Measurements from ENCODE around the gene FASTKD3. TPM values are rescaled to one million over a fixed set of nuclear protein-coding genes. Genes with fewer than 3 reads are reported as not detected.

FASTKD3 gene
- total and polyA plus RNA-seq, 9 donors: 4.9 to 11.6 (median 7.2) TPM

DNA sequence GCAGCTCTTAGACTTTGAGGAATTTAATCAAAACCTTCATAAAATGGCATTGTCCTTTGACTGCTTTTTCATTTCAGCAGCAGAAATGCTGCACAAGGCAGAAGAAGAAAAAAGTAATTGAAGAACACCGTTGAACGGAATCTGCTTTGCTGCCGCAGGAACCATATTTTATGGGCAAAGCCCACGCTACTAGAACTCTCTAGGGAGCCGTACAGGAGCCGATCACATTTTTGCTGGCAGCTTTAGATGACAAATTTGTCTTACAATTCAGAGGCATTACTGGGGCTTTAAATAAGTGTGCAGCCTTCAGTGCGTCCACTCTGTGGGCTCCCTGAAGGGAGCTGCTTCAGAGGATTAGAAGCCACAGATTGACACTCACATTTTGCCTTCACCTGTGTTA lies 23.3 kb downstream of the FASTKD3 start:
- intact Hi-C loops (cut with DNase I): no loop called here
- Histone ChIP-seq H3K27ac (no peak overlapping the region), H3K9me3 (no peaks in the 10 kb centered on the region), H3K27me3 (no peaks in the 10 kb centered on the region), H3K4me1 (ENCODE audit: insufficient read depth) (no peaks in the 10 kb centered on the region), H3K36me3 (no peaks in the 10 kb centered on the region), H3K4me3 (no peak overlapping the region)
- TF ChIP-seq POLR2A (IDR thresholded peaks at IDR 0.05) (no peak), EP300 (IDR thresholded peaks at IDR 0.05) (no peak)
- TF ChIP-seq, protein P1, sequence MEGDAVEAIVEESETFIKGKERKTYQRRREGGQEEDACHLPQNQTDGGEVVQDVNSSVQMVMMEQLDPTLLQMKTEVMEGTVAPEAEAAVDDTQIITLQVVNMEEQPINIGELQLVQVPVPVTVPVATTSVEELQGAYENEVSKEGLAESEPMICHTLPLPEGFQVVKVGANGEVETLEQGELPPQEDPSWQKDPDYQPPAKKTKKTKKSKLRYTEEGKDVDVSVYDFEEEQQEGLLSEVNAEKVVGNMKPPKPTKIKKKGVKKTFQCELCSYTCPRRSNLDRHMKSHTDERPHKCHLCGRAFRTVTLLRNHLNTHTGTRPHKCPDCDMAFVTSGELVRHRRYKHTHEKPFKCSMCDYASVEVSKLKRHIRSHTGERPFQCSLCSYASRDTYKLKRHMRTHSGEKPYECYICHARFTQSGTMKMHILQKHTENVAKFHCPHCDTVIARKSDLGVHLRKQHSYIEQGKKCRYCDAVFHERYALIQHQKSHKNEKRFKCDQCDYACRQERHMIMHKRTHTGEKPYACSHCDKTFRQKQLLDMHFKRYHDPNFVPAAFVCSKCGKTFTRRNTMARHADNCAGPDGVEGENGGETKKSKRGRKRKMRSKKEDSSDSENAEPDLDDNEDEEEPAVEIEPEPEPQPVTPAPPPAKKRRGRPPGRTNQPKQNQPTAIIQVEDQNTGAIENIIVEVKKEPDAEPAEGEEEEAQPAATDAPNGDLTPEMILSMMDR (IDR thresholded peaks at IDR 0.05): no peak
- 47 to 52% (median 51%) methylated on average over 7 of the region's 7 CpGs for WGBS, 3 donors
- no peak for DNase-seq

DNA sequence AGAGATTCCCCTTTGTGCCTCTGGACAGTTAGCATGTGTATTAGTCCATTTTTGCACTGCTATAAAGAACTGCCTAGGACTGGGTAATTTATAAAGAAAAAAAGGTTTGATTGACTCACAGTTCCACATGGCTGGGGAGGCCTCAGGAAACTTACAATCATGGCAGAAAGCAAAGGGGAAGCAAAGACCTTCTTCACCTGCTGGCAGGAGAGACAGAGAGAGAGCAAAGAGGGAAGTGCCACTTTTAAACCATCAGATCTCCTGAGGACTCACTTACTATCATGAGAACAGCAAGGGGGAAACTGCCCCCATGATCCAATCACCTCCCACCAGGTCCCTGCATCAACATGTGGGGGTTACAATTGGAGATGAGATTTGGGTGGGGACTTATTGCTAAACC lies 23.9 kb downstream of the FASTKD3 start:
- Histone ChIP-seq H3K36me3 (no peaks in the 10 kb centered on the region), H3K27me3 (no peaks in the 10 kb centered on the region), H3K27ac (no peak overlapping the region), H3K4me1 (ENCODE audit: insufficient read depth) (no peaks in the 10 kb centered on the region), H3K4me3 (no peak overlapping the region), H3K9me3 (no peaks in the 10 kb centered on the region)
- TF ChIP-seq EP300 (IDR thresholded peaks at IDR 0.05) (no peak), POLR2A (IDR thresholded peaks at IDR 0.05) (no peak)
- TF ChIP-seq, protein P1 (IDR thresholded peaks at IDR 0.05): no peak
- no peak for DNase-seq
- intact Hi-C loops (cut with DNase I): no loop called here

DNA sequence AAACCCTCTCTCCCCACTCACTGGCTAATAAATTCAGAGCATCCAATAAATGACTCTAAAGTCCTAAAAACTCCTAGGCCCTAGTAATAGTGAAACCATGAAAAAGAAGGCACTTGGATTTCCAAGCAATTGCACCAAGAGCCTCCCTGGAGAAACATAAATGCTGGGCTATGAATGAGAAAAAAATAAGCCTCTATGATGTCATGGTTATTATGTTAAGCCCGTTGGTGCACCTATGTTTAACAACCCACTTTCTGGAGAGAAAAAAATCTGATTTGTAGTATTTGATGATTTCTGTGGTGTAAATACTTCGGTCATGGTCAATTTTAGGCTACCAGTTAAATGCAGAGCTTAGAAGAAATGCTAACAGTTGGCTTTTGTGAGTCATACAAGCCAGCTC lies 26.3 kb downstream of the FASTKD3 start:
- intact Hi-C loops (cut with DNase I): no loop called here

DNA sequence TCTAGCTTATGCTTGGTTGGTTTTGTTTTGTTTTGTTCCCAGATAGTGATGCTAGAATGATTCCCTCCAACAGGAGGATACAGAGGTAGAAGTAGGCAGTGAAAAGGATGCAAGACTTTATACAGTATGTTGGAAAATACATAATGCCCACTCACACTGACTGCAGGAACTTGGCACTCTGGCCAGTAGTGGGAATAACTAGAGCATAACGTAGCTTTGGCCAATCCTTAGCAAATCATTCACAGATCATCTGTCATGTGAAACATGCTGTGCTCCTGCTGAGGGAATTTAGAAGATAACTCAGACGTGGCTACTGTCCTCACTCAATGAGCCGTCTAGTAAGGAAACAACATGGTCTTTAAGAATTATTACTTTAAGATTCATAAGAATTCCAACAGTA lies 31.4 kb downstream of the FASTKD3 start:
- WGBS, 3 donors: 51 to 60% (median 52%) methylated on average over 3 of the region's 3 CpGs
- H3K27ac ChIP-seq: no peak overlapping the region
- no peak overlapping the region for H3K4me3 ChIP-seq
- DNase-seq: no peak
- no peaks in the 10 kb centered on the region for H3K4me1 ChIP-seq (ENCODE audit: insufficient read depth)
- intact Hi-C loops (cut with DNase I): no loop called here
- H3K36me3 ChIP-seq: no peaks in the 10 kb centered on the region
- H3K9me3 ChIP-seq: no peaks in the 10 kb centered on the region
- TF ChIP-seq, protein P1 (IDR thresholded peaks at IDR 0.05): no peak
- TF ChIP-seq POLR2A (IDR thresholded peaks at IDR 0.05) (no peak), EP300 (IDR thresholded peaks at IDR 0.05) (no peak)
- no peaks in the 10 kb centered on the region for H3K27me3 ChIP-seq

More for the DNA sequence above, 26.3 kb downstream of the FASTKD3 start:
- Histone ChIP-seq H3K27me3 (no peaks in the 10 kb centered on the region), H3K27ac (no peak overlapping the region), H3K36me3 (no peaks in the 10 kb centered on the region), H3K9me3 (no peaks in the 10 kb centered on the region), H3K4me1 (ENCODE audit: insufficient read depth) (no peaks in the 10 kb centered on the region), H3K4me3 (no peak overlapping the region)
- no peak for TF ChIP-seq POLR2A (IDR thresholded peaks at IDR 0.05)
- TF ChIP-seq, protein P1 (IDR thresholded peaks at IDR 0.05): no peak
- no peak for TF ChIP-seq EP300 (IDR thresholded peaks at IDR 0.05)
- 70 to 80% (median 72%) methylated on average over 2 of the region's 2 CpGs for WGBS, 3 donors
- DNase-seq: no peak

DNA sequence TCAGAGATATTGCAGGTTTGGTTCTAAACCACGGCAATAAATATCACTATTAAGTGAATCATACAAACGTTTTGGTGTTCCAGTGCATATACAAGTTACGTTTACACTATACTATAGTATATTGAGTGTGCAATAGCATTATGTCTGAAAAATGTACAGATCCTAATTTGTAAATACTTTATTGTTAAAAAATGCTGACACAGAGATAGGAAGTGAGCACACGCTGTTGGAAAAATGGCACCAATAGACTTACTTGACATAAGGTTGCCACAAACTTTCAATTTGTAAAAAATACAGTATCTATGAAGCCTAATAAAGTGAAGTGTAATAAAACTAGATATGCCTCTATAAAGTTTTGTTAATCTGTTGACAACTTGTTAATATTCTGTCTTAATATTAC lies 33.8 kb downstream of the FASTKD3 start:
- 85 to 91% (median 89%) methylated on average over 4 of the region's 4 CpGs for WGBS, 3 donors
- intact Hi-C loops (cut with DNase I): no loop called here
- no peak overlapping the region for H3K27ac ChIP-seq

More for the DNA sequence above, 33.8 kb downstream of the FASTKD3 start:
- Histone ChIP-seq H3K27me3 (no peaks in the 10 kb centered on the region), H3K36me3 (no peaks in the 10 kb centered on the region), H3K4me1 (ENCODE audit: insufficient read depth) (no peaks in the 10 kb centered on the region), H3K4me3 (no peak overlapping the region), H3K9me3 (no peaks in the 10 kb centered on the region)
- TF ChIP-seq, protein P1 (IDR thresholded peaks at IDR 0.05): no peak
- TF ChIP-seq POLR2A (IDR thresholded peaks at IDR 0.05) (no peak), EP300 (IDR thresholded peaks at IDR 0.05) (no peak)
- no peak for DNase-seq

All from ovary (tissue), 9 donors.